HG02970 (cell line): ENCODE results near the gene TNNI3.
"Not testable (repeated sequence)": the region's sequence is repeated elsewhere in the genome, so short reads cannot be mapped to it uniquely, and the experiment has no call there.

Experiments used
- ATAC-seq: cut with Tn5 transposase; IDR thresholded peaks from one replicate; pipeline ENCODE4 v1.9.1; 2021; ENCODE audit warnings: mild to moderate bottlenecking, moderate library complexity, moderate number of reproducible peaks; ENCODE audit not compliant: unreplicated experiment, low FRiP score

Gene TNNI3

DNA sequence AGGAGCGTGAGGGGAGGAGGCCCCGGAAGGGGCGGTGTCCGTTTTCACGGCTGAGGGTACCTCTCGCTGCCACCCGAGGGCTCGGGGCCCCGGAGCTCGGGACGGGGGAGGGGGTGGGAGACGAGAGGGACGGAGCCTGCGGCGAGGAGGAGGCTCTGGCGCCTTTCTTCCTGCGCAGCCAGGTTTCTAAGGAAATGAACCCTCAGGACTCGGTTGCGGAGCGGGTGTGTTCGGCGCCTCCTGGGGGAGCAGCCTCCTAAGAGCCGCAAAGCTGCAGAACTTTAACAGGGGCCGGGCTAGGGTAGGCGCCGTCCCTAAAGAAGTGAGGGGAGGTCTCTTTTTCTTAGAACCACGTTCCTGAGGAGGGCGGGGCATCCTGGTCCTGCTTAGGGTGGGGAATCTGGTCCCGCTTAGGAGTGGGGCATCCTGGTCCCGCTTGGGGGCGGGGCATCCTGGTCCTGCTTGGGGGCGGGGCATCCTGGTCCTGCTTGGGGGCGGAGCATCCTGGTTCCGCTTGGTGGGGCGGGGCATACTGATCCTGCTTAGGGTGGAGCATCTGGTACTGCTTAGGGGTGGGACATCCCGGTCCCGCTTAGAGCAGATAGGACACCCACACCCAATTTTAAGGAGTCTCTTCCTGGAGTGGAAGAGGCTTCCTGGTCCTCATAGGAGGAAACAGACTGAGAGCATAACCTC, 16.3 kb upstream of the TNNI3 start:
- no peak for ATAC-seq

DNA sequence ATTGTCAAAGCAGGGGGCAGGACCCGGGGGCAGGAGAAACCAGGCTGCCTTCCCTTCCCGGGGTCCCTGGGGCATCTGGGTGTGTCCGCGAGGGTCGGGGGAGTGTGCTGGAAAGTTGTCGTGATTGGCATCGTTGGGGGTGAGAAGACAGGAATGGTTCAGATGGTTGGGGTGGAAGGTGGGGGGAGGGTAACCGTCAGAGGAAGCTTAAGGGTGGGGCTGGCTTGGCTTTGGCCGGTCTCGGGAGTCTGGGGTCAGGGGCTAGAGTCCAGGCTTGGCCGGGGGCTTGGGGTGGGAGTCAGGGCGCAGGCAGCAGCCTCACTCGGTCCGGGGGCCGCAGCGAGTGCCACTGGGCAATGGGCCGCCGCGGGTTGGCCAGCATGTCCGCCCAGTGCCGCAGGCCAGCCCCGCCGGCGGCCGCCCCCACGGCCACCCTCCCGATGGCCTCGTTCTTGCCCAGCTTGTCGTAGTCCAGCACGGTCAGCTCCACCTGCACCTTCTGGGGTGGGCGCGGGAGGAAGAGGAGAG, 15.7 kb upstream of the TNNI3 start:
- ATAC-seq = no peak

DNA sequence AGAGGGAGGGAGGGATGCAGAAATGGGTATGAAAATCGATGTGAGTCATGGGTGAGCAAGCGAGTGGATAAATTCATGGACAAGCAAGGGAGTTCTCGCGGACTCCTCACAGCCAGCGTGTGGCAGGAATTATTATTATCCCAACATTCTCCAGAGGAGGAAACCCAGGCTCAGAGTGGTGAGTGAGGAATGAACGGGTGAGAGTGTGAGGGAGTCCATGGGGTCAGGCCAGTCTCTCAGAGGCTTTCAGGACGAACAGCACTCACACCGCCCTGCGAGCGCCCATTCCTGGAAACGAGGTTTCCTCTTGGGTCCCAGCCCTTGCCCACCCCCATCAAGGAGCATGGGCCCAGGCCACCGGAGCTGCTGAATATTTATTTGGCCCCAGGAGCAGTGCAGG, 15.2 kb upstream of the TNNI3 start:
- ATAC-seq = no peak

DNA sequence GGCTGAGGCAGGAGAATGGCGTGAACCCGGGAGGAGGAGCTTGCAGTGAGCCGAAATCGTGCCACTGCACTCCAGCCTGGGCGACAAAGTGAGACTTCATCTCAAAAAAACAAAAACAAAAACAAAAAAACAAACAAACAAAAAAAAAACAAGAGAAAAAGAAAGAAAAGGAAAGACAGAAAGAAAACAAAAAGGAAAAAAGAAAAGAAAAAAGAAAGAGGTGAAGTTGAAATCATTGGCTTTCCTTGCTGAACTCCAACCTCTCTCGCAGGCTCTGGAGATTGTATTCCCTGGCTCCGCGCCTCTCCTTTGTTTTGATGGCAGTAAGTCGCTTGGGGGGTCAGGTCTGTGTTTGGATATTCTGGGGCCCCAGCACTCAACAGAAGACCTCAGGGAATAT, 14.8 kb upstream of the TNNI3 start:
- not testable (repeated sequence) for ATAC-seq

DNA sequence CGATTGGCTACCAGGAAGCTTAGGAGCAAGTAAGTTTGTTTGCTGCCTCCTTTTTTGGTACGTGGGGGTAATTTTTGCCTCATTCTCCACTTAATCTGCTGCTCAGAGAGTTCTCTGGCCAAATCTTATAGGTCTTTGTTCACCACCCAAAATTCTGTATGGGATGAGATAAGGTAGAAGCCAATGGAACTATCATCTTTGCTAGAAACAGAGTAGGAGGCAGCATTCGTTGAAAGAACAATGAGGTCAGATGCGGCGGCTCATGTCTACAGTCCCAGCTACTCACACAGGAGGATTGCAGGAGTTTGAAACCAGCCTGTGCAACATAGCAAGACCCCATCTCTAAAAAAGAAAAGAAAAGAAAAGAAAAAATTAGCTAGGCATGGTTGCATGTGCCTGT, 13.9 kb upstream of the TNNI3 start:
- ATAC-seq = no peak

DNA sequence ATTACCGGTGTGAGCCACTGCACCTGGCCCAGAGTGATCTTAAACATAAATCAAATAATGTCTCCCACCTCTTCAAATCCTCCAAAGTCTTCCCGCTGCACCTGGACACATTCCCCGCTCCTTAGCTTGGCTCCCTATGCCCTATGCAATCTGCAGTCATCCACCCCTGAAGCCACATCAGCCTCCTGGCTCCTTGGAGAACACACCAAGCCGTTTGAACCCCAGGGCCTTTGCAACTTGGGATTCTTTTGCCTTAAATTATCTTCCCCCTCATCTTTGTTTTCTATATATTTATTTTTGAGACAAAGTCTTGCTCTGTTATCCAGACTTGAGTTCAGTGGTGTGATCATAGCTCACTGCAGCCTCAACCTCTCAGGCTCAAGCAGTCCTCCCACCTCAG, 11.6 kb upstream of the TNNI3 start:
- ATAC-seq = no peak

DNA sequence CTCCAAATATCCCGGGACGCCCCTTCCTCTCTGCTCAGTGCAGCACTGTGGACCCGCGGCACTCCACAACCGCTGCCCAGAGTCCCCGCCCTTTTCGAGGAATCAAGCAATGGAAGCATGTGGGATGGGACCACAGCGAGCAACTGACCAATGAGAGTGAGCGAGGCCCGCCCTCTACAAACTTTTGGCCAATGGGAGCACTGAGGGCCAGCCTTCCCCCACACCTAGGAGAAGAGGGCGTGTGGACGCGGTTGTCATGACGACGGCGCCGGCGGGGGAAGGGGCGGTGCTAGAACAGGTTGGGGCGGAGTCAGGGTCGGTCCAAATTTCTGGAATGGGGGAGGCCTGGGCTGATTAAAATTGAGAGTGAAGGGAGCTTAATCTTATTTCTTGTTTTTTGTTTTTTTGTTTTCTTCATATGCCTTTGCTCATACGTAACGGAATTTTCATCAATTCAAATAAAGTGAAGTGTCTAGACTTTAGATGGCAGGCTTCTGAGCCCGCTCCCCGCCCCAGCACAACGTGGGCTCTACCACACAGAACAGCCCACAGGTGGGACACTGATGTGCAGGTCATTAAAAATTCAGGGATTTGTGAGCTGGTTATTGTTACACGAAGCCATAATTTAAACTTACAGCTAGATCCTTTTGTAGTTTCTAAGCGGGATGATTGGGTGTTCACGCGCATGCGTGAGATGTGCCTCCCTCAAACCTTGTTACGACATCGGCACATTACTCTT, 9.2 kb upstream of the TNNI3 start, which contains the start of gene DNAAF3:
TSS of gene DNAAF3 (minus strand) at position 84 of the 739 bp plus-strand sequence. CDS start 200 bp downstream, outside the sequence.
- ATAC-seq = peak; percentile 78

DNA sequence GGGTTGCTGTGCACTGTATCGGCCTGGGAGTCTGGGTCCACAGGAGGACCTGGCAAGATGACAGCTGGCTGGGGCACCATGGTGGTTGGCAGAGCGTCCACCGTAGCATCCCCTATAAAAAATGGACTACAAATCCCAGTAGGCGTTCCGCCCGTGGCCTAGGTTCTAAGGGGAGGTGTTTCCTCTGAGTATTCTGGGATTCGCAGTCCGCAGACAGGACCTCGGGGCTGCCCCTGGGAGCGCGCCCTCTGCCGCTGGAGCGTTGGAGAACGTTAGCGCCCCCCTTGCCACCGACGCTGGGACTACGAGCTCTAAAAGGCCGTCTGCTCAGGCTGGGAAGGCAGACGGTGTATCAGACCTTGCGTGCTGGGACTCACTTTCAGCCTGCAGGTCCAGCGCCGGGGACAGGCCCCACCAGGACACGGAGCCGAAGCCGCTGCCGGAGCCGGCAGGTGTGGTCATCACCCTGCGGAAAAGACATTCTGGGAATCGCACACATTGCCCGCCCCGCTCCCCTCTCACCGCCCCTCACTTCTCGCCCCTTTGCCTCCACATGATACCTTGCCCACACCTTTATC, 8.5 kb upstream of the TNNI3 start:
- no peak for ATAC-seq

DNA sequence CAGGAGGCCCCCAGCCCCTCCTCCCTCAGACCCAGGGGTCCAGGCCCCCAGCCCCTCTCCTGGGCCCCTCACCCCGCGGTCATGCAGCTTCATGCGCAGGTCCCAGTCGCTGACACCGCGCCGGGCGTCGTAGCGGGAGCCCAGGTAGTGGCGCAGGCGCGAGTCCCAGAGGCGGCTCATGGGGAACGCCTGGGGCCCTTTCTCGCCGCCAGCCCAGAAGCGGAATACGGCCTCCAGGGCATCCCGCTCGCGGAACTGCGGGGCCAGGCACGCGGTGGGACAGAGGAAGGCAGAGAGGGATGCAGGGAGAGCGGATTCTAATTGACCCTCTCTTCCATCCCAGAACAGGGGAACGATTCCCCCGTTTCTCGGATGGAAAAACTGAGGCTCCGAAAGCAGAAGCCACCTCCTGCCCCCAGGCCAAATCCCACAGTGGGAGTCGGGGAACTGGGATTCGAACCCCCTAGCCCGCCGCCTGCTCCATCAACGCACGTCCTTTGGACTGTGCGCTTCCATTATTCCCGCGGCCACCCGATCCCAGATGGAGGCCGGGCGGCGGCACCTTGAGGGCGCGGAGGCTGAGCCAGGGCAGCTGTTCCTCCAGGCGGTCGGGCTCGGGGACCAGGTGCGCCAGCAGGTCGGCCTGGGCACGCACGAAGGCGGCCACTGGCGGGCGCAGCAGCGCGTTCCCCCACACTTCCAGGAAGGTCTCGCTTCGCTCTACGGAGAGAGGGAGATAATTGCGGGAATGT, 4.2 kb upstream of the TNNI3 start:
- no peak for ATAC-seq

DNA sequence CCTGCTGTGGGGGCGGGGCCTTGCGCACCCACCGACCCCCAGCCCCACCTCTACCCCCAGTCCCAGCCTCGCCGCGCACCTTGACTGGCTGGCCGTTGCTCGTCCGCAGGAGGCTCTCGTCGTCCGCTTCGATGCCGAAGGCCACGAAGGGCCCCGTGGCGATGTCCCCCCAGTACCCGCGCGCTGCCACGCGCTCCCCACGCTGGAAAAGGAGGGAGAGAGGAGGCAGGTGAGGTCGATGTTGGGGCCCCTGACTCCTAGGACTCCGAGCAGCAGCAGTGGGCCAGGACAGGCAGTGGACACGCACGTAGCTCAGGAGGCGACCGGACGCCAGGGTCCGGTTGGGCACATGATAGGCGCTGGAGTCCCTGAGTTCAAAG, 3.4 kb upstream of the TNNI3 start:
- no peak for ATAC-seq

DNA sequence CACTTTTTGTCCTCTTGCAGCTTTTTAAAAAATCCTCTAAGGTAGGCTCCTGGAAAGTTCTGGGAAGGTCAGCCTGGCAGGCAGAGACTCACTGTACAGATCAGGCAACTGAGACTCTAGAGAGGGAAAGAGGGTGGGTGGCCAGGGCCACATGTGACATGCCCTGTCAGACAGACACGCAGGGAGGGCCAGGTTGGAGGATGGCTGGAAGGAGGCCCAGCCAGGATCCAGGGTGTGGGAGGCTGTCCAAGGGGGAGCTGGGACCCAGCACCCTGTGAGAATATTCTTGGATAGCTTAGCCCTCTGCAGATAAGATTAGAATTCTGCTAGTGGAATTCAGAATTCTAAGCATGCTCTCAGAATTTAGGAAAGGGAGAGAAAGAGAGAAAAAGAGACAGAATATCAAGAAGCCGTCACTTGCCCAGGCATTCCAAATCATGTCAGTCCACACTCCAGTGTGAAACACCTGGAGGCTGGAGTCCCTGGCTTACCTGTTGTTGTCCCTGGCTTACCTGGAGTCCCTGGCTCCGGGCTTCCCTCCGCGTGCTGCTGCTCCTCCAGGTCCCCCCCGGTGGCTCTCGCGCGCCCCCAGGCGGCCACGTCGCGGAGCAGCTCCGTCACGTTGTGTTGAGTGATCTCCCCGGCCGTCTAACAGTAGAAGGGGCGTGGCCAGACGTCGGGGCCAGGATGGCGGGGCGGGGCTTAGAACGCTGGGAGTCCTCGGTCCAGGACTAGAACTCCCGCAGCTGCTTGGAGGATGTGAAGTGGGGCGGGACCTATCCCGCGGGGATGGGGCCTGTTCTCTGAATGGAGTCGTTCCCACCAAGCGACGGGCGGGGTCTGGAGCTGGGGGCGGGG, 2.8 kb upstream of the TNNI3 start:
- ATAC-seq = peak; percentile 85

DNA sequence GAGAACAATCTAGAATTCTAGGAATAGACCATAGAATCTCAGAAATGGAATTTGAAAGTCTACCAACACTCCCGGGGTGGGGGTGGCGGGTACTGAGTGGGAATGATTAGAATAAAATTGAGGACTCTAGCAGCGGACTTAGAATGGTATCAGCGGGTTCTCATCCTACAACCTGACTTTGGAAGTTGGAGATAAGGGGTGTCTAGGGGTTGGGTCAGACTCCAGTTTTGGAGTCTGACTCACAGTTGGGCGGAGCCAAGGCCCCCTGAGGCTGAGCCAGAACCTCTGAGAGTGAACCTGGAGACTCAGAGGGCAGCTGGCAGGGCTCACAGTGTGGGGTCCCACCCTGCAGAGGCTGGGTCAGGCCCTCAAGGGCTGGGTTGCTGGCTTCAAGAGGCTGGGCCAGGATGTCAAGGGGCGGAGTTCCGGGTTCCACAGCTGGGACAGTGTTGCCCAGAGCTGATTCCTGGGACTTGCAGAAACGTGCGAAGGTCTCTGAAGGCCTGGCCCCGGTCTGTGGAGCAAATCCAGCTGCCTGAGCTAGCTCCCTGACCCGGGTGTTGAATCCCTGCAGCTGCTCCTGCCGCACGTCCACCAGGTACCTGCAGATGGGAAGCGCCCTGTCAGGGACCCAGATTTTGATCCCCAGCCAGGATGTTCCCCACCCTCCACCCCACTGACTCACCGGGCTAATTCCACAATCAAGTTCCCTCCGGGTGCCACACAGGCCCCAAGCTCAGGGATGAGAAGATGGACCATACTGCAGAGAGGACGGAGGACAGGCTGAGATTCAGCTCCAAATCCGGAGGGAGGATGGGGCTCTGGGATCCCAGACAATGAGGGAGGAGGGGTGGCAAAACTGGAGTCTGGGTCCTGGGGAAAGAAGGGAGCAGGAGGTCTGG, 1.6 kb upstream of the TNNI3 start:
- no peak for ATAC-seq

DNA sequence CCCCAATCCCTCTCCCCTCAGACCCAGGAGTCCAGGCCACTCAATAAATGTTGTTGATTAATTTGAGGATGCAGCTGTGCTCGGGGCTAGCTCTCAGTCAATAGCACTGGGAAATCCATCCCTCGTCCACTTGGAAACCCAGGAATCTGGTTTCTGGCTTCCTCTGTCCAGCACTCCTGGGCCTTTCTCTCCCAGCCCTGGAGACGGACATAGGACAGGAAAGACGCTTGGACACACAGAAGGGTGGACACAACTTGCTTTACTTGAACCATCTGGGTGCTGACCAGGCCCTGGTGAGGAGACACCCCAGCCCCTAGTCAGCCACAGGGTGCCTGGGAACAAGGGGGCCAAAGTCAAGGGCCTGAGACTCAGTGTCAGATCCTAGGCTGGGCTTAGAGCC, 891 bp upstream of the TNNI3 start:
- no peak for ATAC-seq

DNA sequence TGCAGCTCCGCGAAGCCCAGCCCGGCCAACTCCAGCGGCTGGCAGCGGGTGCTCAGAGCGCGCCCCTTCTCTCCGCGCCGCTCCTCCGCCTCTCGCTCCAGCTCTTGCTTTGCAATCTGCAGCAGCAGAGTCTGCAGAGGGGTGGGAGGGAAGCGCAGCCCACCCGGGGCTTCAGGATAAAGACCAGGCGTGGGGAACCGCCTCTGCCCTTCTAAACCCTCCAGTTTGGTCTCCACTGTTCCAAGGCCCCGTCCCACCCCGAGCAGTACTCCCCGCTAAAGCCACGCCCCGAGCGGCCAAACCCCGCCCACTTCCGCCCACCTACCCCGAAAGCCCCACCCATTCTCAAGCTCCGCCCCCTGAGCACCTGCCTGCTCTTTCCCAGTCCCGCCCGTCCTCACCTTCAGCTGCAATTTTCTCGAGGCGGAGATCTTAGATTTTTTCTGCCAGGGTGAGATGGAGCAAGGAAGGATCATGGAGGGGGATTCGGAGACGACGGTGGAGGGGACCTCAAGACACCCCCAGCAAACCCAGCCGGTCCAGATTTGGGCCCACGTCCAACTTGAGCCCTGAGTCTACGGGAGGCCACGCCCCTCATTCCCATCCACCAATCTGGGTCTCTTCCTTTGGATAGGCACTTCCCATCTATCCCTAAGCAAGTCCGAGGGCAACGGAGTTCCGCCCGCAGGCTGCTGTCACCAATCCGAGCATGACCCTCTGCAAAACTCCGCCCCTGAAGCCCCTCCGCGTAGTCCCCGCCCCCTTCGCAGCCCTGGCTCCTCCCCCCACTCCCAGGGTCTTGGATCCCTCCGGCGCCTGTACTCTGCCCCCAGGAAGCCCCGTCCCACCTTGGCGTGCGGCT, 1.1 kb downstream of the TNNI3 start:
- ATAC-seq = no peak

DNA sequence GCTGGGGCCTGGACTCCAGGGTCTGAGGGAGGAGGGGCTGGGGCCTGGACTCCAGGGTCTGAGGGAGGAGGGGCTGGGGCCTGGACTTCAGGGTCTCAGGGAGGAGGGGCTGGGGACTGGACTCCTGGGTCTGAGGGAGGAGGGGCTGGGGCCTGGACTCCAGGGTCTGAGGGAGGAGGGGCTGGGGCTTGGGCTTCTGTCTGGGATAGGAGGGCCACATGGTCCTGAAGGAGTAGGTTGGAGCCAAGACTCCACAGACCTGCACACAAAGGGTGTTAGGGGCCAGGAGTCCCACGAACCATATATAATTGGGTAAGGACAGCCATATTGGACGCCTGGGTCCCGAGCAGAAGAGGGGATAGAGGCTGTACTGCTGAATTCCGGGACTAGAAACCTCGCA, 1.7 kb downstream of the TNNI3 start:
- not testable (repeated sequence) for ATAC-seq

DNA sequence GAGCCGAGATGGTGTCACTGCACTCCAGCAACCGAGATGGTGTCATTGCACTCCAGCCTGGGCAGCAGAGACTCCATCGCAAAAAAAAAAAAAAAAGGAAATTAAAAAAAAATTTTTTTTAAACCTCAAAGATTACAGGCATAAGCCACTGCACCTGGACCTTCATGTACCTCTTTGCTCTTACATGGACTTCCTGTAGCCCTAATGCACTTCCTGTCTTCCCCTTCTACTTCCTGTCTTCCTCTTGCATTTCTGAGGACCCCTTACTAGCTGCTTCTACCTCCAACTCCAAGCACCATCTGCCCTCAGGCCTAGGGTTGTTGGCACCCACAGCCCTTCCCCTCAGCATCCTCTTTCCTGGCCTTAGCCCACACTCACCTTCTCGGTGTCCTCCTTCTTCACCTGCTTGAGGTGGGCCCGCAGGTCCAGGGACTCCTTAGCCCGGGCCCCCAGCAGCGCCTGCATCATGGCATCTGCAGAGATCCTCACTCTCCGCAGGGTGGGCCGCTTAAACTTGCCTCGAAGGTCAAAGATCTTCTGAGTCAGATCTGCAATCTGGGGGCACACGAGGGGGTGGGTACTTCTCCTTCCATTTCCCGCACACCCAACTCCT, 3.8 kb downstream of the TNNI3 start:
- ATAC-seq = no peak

DNA sequence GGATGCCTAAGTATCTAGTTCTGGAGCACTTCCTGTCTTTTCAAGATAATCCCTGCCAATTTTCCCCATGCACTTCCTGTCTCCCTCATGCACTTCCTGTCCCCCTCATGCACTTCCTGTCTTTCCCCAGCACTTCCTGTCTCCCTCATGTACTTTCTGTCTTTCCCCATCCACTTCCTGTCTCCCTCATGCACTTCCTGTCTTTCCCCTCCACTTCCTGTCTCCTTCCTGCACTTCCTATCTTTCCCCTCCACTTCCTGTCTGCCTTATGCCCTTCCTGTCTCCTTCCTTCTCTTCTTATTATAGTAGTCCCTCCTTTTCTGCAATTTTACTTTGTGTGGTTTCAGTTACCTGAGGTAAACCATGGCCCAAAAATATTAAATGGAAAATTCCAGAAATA, 5.5 kb downstream of the TNNI3 start:
- no peak for ATAC-seq
